ENCODE measurements around the gene IPO4.

- no peak for TF ChIP-seq CTCF (IDR thresholded peaks at IDR 0.05)
- TF ChIP-seq POLR2A (IDR thresholded peaks at IDR 0.05), result no peak
These were observed 54.9 kb downstream of the IPO4 start for GRCh38 chr14:24133735-24134134.
